Calu3 (cell line): ENCODE data around the gene PDIA3. TPM values are rescaled to one million over a fixed set of nuclear protein-coding genes. Genes with fewer than 3 reads are reported as not detected.
"Not testable (repeated sequence)": the region's sequence is repeated elsewhere in the genome, so short reads cannot be mapped to it uniquely, and the experiment has no call there.

ENCODE experiments used
- BruUV-seq: library from RNA; stranded (reverse); fragments of 400-500 nt; replicated peaks from 2 replicates; lab custom pipeline; 2021; lab: Mats Ljungman, UMichigan
- CTCF ChIA-PET: fragments of 300-600 bp; sonication (Branson Sonifier 250); formaldehyde crosslinking; loops from one replicate; lab custom pipeline; 2022; ENCODE audit warnings: antibody characterized with exemption; lab: Charles Lee
- DNase-seq: peaks from one replicate; pipeline ENCODE4 v3.0.0; 2022
- H3K27ac Mint-ChIP-seq: one replicate; pipeline ENCODE4 v1.8.0; 2022; ENCODE audit warnings: mixed read lengths; ENCODE audit not compliant: unreplicated experiment
- H3K27me3 Mint-ChIP-seq: one replicate; pipeline ENCODE4 v1.8.0; 2022; ENCODE audit warnings: mixed read lengths; ENCODE audit not compliant: unreplicated experiment
- H3K36me3 Mint-ChIP-seq: one replicate; pipeline ENCODE4 v1.8.0; 2022; ENCODE audit warnings: mild to moderate bottlenecking, moderate library complexity, mixed read lengths; ENCODE audit not compliant: insufficient read depth, unreplicated experiment
- H3K4me1 Mint-ChIP-seq: one replicate; pipeline ENCODE4 v1.8.0; 2022; ENCODE audit warnings: mild to moderate bottlenecking, low read depth, mixed read lengths; ENCODE audit not compliant: unreplicated experiment
- H3K4me3 Mint-ChIP-seq: one replicate; pipeline ENCODE4 v1.8.0; 2022; ENCODE audit warnings: mild to moderate bottlenecking, low read depth, moderate library complexity, mixed read lengths; ENCODE audit not compliant: unreplicated experiment
- H3K9me3 Mint-ChIP-seq: one replicate; pipeline ENCODE4 v1.8.0; 2022; ENCODE audit warnings: low read depth, mixed read lengths; ENCODE audit not compliant: unreplicated experiment
- CTCF ChIP-seq: fragments of 200-600 bp; IDR thresholded peaks from one replicate; pipeline ENCODE4 v1.8.0; 2022; ENCODE audit warnings: antibody characterized with exemption; ENCODE audit not compliant: unreplicated experiment
- intact Hi-C: fragments of 100-400 bp; cut with micrococcal nuclease; formaldehyde crosslinking; loops from one replicate; pipeline ENCODE4 v1.10.0; 2022; ENCODE audit not compliant: unreplicated experiment
- total RNA-seq: library from RNA; stranded (reverse); gene quantifications from 2 replicates; pipeline ENCODE4 v1.2.3, GENCODE V29; 2022

Gene PDIA3
- total RNA-seq, 1 experiment from 2014 or later, result 431 TPM

- Mint-ChIP-seq H3K9me3 (no peaks in the 10 kb centered on the region), H3K36me3 (peaks cover 36% of the 10 kb centered on the region), H3K27me3 (no peaks in the 10 kb centered on the region), H3K4me1 (peaks cover 45% of the 10 kb centered on the region), H3K4me3 (peak overlapping the region; percentile 95), H3K27ac (peak overlapping the region; percentile 78)
- no peak for TF ChIP-seq CTCF
- no TSS peak for BruUV-seq
- CTCF ChIA-PET, result no interaction called here
- intact Hi-C loops, result no loop called here
- DNase-seq, result no peak
Observed at GRCh38 chr15:43799209-43799944, 53.1 kb downstream of the PDIA3 start.

GRCh38 chr15:43799945-43800285 is 53.7 kb downstream of the PDIA3 start, which contains the start of gene SERINC4:
TSS of gene SERINC4 (minus strand) at chr15:43800220. CDS start at chr15:43799986, 234 bp downstream.
- peak within 1 kb of the TSS; percentile 98 for H3K27ac Mint-ChIP-seq

GRCh38 chr15:43800286-43801141 is 54.3 kb downstream of the PDIA3 start, which contains the start of gene HYPK:
TSS of gene HYPK (plus strand) at chr15:43800599. CDS start at chr15:43800623, 24 bp downstream.
- CTCF ChIA-PET, result no interaction called here
- peak; percentile 83 for DNase-seq
- intact Hi-C loops, result no loop called here
- Mint-ChIP-seq H3K27ac (peak within 1 kb of the TSS; percentile 98), H3K27me3 (no peaks in the 10 kb centered on the region), H3K4me3 (peak within 1 kb of the TSS; percentile 95), H3K4me1 (peaks cover 41% of the 10 kb centered on the region), H3K36me3 (peaks cover 33% of the 10 kb centered on the region), H3K9me3 (no peaks in the 10 kb centered on the region)
- TF ChIP-seq CTCF, result no peak
- TSS peak; percentile 39 for BruUV-seq

More at GRCh38 chr15:43799945-43800285, 53.7 kb downstream of the PDIA3 start, which contains the start of gene SERINC4:
- CTCF ChIA-PET, result no interaction called here
- BruUV-seq, result no TSS peak
- Mint-ChIP-seq H3K36me3 (peaks cover 33% of the 10 kb centered on the region), H3K9me3 (no peaks in the 10 kb centered on the region), H3K4me3 (peak within 1 kb of the TSS; percentile 95), H3K27me3 (no peaks in the 10 kb centered on the region), H3K4me1 (peaks cover 41% of the 10 kb centered on the region)
- no peak for TF ChIP-seq CTCF
- no peak for DNase-seq
- intact Hi-C loops, result no loop called here

GRCh38 chr15:43802676-43803075 is 56.4 kb downstream of the PDIA3 start:
- H3K36me3 Mint-ChIP-seq, result peaks cover 34% of the 10 kb centered on the region
- DNase-seq, intact Hi-C loops, BruUV-seq, H3K4me3 Mint-ChIP-seq, H3K27ac Mint-ChIP-seq, H3K9me3 Mint-ChIP-seq, CTCF ChIA-PET, H3K27me3 Mint-ChIP-seq: not testable (repeated sequence)
- H3K4me1 Mint-ChIP-seq, result peaks cover 30% of the 10 kb centered on the region
